HG02840 (cell line): ENCODE measurements around the gene ASB15.

Experiments
- ATAC-seq: cut with Tn5 transposase; IDR thresholded peaks from one replicate; pipeline ENCODE4 v1.9.1; 2021; ENCODE audit warnings: mild to moderate bottlenecking, moderate library complexity, moderate number of reproducible peaks; ENCODE audit not compliant: unreplicated experiment, low FRiP score

Gene ASB15

DNA sequence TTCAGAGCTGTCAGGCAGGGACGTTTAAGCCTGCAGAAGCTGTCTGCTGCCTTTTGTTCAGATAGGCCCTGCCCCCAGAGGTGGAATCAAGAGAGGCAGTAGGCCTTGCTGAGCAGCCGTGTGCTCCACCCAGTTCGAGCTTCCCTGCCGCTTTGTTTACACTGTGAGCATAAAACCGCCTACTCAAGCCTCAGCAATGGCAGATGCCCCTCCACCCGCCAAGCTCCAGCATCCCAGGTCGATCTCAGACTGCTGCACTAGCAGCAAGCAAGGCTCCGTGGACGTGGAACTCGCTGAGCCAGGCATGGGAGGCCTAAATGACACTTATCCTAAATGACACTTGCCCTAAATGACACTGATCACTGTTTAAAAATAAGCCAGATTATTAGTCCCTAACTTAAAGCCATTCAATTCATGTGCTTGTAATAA lies 6.8 kb upstream of the ASB15 start:
- no peak for ATAC-seq

DNA sequence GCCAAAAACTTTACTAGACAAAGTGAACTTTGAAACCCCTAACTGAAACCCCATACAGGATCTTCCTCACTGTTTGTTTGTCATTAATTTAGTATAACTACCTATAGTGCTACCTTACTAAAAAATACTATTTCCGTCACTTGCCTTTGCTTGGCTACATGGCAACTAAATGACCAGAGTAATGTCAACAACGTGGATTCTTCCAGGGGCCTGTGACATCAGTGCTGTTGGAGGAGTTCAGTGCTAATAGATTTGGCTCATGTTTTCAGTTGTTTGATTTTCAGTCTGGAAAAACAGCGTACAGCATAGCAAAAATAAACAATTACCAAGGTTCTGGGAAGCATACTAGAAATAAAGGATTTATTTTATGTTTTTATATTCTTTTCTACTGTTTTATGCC lies 3.0 kb upstream of the ASB15 start:
- no peak for ATAC-seq

DNA sequence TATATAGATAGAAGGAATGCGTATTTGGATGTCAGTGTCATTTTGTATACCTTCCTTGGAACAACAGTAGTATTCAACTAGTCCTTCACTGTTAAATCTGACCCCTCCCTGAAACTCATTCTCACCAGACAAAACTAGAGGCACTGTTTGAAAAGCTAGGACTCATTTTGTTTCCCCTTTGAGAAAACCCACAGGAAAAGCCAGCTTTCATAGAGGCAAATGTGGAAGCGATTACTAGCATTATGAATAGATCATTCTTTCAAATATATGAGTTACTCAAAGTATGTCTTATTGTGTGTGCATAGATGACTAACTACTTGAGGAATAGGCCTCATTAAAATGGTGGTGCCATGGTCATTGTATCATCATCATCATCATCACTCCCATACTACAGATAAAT lies 1.9 kb upstream of the ASB15 start:
- no peak for ATAC-seq

DNA sequence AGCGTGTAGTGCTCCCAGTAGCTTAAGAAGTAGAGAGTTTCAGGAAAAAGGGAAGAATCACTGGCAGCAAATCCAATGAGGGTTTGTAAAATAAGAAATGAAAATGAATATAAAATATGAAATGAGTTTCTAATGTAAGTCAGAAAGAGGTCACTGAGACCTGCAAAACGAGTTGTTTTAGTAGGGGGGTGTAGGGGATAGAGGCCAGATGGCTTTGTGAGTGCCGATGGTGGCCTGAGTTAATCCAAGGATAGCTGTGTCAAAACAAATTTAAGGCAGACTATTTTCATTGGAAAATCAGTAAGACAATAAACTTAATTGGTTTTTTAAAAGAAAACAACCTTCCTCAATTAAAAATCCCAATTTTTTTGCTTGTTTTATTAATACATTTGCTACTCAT lies 745 bp upstream of the ASB15 start:
- ATAC-seq, result no peak

DNA sequence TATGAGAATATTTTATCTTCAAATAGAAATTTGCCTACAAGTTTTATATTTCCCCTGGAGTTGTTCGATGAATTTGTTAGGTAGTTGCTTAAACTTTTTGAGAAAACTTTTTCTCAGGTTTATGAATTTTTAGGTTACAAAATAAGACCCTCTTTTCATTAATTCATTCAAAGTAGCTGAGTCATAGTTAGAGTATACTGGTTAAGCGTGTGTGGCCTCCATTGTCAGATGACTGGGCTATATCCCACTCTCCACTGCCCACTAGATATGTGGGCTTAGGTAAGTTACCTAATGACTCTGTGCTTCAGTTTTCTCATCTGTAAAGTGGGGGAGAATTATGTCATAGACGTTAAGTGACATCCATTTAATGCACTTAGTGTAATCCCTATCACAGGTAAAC lies 1.0 kb downstream of the ASB15 start:
- no peak for ATAC-seq

DNA sequence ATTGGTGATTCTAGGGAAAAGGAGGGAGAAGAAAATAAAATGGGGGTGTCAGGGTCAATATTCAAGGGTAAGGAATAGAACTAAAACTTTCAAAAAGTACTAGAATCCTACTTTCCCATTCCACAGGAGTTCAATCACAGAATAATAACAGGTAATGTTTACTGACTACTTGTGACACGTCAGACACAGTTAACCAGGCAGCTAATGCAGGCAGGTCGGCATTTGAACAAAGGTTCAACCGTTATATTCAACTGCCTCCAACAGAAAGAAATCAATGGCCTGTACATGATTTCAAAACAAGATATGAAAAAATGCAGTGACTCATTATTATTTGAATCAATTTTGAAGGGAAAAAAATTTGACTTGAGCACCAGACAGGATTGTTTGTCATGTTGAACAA lies 3.1 kb downstream of the ASB15 start:
- ATAC-seq, result no peak

DNA sequence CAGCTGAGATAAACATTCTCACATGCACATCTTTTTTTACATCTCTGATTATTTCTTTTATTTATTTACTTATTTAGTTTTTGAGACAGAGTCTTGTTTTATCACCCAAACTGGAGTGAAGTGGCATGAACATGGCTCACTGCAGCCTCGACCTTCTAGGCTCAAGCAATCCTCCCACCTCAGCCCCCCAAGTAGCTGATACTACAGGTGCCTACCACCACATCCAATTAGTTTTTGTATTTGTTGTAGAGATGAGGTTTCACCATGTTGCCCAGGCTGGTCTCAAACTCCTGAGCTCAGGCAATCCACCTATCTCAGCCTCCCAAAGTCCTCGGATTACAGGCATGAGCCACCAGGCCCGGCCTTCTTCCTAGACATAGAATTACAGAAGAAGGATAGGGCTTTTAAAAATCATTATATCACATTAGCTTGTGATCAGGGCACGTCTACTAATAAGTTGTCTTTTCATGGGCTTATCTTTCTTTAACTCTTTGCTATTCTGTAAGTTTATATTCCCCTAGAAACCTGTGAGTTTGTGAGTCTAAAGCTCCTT lies 5.9 kb downstream of the ASB15 start:
- no peak for ATAC-seq

DNA sequence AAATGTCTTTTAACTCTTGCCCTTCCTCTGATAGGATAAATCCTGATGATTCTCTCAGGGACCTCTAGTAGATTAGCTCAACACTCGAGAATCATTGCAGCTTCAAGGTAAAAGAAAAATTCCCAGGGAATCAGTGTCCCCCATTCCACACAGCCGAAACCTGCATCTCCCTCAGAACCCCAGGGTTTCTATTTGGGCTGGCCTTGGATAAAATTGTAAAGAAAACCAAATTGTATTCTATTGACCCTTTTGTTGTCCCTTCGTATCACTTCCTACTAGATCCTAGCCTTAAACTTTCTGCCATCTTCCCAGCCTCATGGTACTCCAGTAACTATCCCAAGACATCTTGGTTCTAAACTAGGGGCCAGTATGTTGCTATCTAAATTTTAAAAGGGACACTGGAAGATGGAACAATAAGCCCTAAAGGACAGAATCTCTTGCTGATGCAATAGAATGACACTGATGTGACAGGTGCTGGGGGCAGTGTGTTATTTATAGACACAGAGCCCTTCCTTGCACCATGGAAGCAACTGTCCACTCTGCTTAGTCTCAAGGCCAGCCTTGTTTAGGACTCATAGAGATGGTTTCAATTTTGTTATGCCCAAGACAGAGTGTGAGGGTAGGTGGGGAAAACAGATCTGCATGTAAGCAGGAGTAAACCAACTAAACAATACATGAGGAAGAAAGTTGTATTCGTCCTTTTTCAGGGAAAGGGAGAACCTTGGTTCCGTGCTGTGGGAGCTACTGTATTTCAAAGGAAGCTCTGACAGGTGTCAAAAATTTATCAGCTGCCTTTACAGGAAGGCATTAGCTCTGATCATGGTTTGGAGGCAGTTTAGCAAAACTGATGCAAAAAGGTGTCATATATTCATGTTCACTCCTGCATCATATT lies 7.6 kb downstream of the ASB15 start:
- ATAC-seq, result no peak

DNA sequence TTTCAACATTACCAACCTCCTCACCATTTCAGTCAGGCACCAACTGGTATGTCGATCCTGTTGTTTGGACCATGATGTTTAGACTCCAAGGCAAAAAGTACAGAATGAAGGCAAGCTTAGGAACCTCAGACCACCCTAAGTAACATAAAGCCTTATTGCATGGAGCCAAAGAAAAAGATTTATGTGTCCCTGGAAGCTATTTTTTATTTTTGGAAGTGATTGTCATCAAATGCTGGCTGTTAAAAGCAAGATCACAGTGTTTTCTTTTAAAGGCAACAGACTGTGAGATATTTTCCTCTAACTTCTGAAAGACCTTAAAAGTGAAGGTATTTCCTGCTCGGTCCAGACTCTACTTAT lies 8.2 kb downstream of the ASB15 start:
- ATAC-seq, result no peak

DNA sequence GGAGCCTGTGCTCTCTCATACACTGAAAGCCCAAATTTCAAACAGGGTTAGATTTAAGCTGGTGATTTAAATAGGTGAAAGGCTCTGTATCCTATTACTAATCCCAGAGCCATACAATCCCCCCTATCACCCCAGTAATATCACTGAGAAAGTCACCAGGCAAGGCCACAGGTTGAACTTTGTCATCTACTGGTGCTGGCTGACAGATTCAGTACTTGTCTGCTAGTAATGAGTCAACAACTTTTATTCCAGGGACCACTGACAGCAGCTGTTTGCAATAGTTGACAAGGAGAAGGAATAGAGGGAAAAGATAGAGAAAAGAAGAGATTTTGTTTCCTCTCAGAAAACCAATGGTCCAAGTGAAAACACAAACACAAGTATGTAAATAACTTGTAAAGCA lies 10.4 kb downstream of the ASB15 start:
- no peak for ATAC-seq

DNA sequence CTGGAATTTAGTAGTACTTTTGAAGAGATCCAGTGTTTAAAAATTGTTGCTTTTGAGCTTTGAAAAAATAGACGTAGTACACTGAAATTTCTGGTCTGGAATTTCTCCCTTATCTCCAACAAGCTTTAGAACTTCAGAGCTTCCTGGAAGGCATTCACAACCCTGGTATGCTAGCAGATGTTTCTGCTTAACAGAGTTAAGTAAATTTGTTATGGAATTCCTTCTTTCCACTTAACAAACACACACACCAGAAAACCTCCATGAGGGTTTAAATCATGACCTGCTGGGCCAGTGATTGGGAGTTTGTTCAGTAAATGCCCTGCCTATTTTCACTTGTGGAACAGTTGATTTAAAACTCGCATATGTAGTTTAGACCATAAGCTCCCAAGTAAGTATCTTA lies 13.7 kb downstream of the ASB15 start:
- no peak for ATAC-seq

DNA sequence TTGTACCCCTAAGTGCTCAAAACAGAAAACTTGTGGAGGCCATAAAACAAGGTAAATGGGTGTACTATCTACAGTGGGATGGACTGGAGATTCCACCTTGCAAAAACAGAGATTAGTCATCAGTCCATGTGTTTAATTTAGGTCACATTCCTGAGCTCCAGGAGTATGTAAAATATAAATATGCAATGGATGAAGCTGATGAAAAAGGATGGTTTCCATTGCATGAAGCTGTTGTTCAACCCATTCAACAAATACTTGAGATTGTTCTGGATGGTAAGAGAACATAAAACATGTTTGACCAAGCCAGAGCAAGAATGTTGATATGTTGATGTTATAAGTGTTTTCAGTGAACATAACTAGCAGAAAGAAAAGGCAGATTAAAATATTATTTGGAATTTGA lies 14.6 kb downstream of the ASB15 start:
- ATAC-seq, result no peak

DNA sequence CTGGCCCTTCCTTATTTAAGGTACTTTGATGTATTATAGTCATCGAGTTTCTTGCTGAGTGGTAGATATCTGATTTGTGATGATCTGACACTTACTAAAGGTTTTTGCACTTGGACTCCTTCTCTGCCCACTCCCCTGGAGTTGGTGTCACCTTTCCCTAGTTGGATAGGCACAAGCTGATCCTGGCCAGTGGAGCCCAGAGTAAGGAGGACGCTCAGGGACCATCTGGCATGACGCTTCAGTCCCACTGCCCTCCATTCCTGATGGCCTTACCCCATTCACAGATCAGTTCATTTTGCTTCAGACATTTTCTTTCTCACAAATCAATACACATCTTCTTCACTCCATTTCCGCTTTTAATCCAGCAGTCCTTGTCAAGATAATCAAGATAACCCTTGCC lies 20.1 kb downstream of the ASB15 start:
- ATAC-seq, result no peak

DNA sequence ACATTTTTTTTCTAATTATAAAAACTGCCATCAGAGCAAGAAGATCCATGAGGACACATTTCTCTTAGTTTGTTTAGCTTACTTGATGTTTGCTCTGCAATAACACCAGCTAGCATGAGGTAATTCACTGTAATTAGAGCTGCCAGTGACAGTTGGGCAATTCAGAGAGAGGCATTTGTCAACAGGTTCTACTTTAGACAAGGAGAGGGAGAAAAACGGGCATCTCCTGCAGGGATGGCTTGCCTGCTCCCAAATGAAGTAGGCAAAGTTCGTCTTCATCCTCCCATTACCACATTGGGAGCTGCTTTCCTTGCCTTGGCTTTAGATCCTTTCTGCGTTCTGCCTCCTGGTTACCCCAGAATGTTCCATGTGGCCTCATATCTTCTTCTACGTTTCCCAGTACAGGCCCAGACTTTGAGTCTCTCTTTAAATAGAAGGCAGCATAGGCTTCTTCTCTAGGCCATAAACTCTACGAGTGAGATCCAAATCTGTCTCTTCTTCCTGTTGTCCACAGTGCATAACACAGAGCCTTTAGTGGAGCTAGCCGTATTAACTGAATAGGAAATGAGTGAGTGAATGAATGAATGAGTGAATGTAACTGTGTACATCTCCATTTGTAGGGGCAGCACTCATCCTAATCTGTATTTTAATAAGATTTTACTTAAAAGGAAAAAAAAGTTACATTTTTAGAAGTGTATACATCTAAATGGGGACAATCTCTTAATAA lies 21.2 kb downstream of the ASB15 start:
- no peak for ATAC-seq

DNA sequence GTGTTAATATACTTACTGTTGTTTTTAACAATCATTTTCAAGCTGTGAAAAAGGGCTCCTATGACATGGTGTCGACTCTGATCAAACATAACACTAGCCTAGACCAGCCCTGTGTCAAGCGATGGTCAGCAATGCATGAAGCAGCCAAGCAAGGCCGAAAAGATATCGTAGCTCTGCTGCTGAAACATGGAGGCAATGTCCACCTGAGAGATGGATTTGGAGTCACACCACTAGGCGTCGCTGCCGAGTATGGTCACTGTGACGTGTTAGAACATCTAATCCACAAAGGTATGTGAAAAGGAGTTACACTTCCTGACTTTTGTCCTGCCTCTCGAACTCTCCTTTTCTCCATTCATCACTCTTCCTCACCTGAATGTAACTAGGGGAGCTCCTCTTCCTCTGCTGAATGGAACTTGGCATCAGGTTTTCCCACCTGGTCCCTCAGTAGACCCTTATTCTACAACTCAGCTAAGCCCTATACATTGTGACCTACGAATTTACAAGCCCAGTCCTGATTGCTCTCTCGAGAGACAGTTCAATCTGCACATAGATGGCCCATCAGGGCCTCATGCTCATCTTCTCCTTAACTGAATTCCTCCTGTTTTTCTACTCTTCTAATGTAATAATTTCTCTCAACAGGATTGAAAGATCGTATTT lies 23.0 kb downstream of the ASB15 start:
- peak; percentile 88 for ATAC-seq

DNA sequence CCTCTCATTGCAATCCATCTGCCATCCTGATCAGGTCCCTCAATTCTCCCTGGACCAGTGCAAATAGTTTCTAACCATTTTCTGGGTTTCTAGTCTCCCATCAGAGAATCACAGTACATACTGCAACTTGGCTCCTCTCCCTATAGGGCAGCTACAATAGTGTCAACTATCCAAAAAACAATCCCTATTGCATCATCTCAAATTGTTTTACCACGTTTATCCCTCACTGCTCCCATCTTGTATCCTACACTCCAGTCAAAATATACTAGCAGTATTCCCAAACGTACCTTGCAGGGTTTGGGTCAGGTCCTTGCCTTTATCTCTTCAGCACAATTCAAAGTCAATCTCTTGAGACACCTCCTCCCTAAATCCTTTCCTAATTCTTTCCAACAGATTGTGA lies 23.6 kb downstream of the ASB15 start:
- no peak for ATAC-seq

DNA sequence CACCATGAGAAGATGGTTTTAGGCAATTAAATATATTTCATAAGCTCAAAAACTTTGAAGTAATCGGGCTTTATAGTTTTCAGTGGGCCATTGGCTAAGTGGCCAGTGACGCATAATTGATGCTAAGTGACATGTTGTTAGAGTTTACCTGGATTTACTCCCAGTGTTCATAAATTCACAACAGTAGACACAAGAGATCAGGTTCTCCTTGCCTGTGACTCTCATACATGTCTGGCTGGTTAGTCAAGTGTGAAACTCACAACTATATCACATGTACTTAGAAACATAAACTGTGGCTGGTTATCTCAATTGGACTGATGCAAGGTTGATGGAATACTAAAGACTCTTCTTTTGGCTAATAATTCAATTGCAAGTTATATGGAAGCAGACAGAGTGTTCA lies 26.2 kb downstream of the ASB15 start:
- no peak for ATAC-seq

DNA sequence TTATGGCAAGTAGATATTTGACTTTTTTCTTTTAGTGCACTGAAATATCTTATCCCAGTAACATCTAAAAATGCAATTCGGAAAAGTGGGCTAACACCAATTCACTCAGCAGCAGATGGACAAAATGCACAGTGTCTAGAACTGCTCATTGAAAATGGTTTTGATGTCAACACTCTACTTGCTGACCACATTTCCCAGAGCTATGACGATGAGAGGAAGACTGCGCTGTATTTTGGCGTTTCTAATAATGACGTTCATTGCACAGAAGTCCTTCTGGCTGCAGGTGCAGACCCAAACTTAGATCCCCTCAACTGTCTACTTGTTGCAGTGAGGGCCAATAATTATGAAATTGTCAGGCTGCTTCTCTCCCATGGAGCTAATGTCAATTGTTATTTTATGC lies 27.2 kb downstream of the ASB15 start:
- ATAC-seq, result no peak

DNA sequence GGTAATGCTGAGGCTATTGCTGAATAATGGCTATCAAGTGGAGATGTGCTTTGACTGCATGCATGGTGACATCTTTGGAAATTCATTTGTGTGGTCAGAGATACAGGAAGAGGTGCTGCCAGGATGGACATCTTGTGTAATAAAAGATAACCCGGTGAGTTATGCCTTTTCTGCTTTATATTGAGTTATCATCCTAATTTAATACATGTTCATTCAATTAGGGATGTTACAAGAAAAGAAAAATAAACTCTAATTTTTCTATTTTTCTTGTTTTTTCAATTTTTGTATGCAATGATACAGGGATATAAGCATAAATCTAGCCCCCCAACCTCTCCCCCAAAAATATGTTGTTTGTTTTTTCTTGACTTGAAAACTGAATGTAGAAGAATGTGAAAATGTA lies 27.7 kb downstream of the ASB15 start:
- no peak for ATAC-seq

DNA sequence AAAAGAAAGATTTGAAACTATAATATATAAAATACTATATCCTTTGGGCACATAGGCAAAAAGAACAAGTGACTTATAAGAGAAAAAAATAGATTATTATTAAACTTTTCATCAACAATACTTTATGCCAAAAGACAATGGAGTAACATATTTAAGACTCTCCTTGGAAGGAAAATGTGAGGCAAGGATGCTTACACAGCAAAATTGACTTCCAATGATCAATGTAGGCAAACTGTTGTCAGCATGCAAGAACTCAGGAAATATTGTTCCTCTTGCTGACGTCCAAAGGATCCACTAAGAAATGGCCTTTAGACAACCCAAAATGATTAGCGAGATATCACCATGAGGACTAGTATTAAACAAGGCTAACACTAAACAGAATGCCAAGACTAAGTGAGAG lies 31.2 kb downstream of the ASB15 start:
- ATAC-seq, result no peak

DNA sequence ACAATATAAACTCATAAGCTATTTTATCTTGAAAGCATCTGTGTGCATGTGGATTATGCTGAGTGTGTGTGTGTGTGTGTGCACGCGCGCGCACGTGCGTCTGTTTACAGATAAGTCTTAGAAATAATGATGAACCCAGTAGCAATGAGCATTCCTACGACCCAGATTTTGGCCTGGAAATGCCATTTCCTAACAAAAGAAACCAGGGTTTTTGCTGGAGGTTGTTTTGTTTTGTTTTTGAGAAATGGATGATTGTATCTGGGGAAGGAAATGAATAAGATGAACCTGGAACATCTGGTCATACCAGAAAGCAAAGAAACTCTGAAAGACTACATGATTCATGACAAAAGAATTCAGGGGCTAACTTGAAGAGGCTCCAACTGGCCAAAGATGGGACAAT lies 31.9 kb downstream of the ASB15 start:
- no peak for ATAC-seq
